ENCODE results near the gene CCNB1IP1.

The CCNB1IP1 gene

GRCh38 chr14:20334017-20334416 is 938 bp upstream of the CCNB1IP1 start:
- Histone ChIP-seq H3K4me1 (ENCODE audit: insufficient read depth, poor library complexity, severe bottlenecking) (peaks cover 26% of the 10 kb centered on the region), H3K4me3 (ENCODE audit: severe bottlenecking) (no peak overlapping the region), H3K27ac (ENCODE audit: poor library complexity, severe bottlenecking) (no peak overlapping the region), H3K36me3 (ENCODE audit: low read depth) (peaks cover 25% of the 10 kb centered on the region), H3K9me3 (ENCODE audit: severe bottlenecking) (no peaks in the 10 kb centered on the region), H3K27me3 (ENCODE audit: insufficient read depth, poor library complexity, severe bottlenecking) (no peaks in the 10 kb centered on the region)
- no peak for DNase-seq (ENCODE audit: low spot score)
- no peak for ATAC-seq (ENCODE audit: low read depth)
- TF ChIP-seq CTCF (IDR thresholded peaks at IDR 0.05; ENCODE audit: poor library complexity, severe bottlenecking), result no peak

- Histone ChIP-seq H3K4me3 (ENCODE audit: severe bottlenecking) (peak overlapping the region; percentile 52), H3K36me3 (ENCODE audit: low read depth) (peaks cover 30% of the 10 kb centered on the region), H3K9me3 (ENCODE audit: severe bottlenecking) (no peaks in the 10 kb centered on the region), H3K27me3 (ENCODE audit: insufficient read depth, poor library complexity, severe bottlenecking) (no peaks in the 10 kb centered on the region), H3K27ac (ENCODE audit: poor library complexity, severe bottlenecking) (peak overlapping the region; percentile 67), H3K4me1 (ENCODE audit: insufficient read depth, poor library complexity, severe bottlenecking) (peaks cover 31% of the 10 kb centered on the region)
- ATAC-seq (ENCODE audit: low read depth) (0 out of 3 replicates have a peak, but pooled peaks have one; percentile 2), DNase-seq (ENCODE audit: low spot score) (no peak)
- no peak for TF ChIP-seq CTCF (IDR thresholded peaks at IDR 0.05; ENCODE audit: poor library complexity, severe bottlenecking)
These were observed 389 bp upstream of the CCNB1IP1 start for GRCh38 chr14:20333494-20333841.

GRCh38 chr14:20332431-20332787 is 670 bp downstream of the CCNB1IP1 start:
- Histone ChIP-seq H3K36me3 (ENCODE audit: low read depth) (peaks cover 41% of the 10 kb centered on the region), H3K4me3 (ENCODE audit: severe bottlenecking) (peak overlapping the region; percentile 52), H3K27me3 (ENCODE audit: insufficient read depth, poor library complexity, severe bottlenecking) (no peaks in the 10 kb centered on the region), H3K9me3 (ENCODE audit: severe bottlenecking) (no peaks in the 10 kb centered on the region), H3K27ac (ENCODE audit: poor library complexity, severe bottlenecking) (peak overlapping the region; percentile 67), H3K4me1 (ENCODE audit: insufficient read depth, poor library complexity, severe bottlenecking) (peaks cover 35% of the 10 kb centered on the region)
- no peak for TF ChIP-seq CTCF (IDR thresholded peaks at IDR 0.05; ENCODE audit: poor library complexity, severe bottlenecking)
- no peak for ATAC-seq (ENCODE audit: low read depth)
- no peak for DNase-seq (ENCODE audit: low spot score)

- H3K27ac ChIP-seq (ENCODE audit: poor library complexity, severe bottlenecking), result no peak overlapping the region
- DNase-seq (ENCODE audit: low spot score), result no peak
- ATAC-seq (ENCODE audit: low read depth), result no peak
- H3K4me1 ChIP-seq (ENCODE audit: insufficient read depth, poor library complexity, severe bottlenecking), result peaks cover 36% of the 10 kb centered on the region
- peaks cover 53% of the 10 kb centered on the region for H3K36me3 ChIP-seq (ENCODE audit: low read depth)
- H3K9me3 ChIP-seq (ENCODE audit: severe bottlenecking), result no peaks in the 10 kb centered on the region
- no peaks in the 10 kb centered on the region for H3K27me3 ChIP-seq (ENCODE audit: insufficient read depth, poor library complexity, severe bottlenecking)
- TF ChIP-seq CTCF (IDR thresholded peaks at IDR 0.05; ENCODE audit: poor library complexity, severe bottlenecking), result no peak
- peak overlapping the region; percentile 1 for H3K4me3 ChIP-seq (ENCODE audit: severe bottlenecking)
These were observed 1.9 kb downstream of the CCNB1IP1 start for GRCh38 chr14:20331053-20331613.

GRCh38 chr14:20329355-20329754 is 3.7 kb downstream of the CCNB1IP1 start:
- peaks cover 33% of the 10 kb centered on the region for H3K4me1 ChIP-seq (ENCODE audit: insufficient read depth, poor library complexity, severe bottlenecking)
- ATAC-seq (ENCODE audit: low read depth) (no peak), DNase-seq (ENCODE audit: low spot score) (no peak)
- no peaks in the 10 kb centered on the region for H3K9me3 ChIP-seq (ENCODE audit: severe bottlenecking)
- H3K27me3 ChIP-seq (ENCODE audit: insufficient read depth, poor library complexity, severe bottlenecking), result no peaks in the 10 kb centered on the region
- peaks cover 71% of the 10 kb centered on the region for H3K36me3 ChIP-seq (ENCODE audit: low read depth)
- peak overlapping the region; percentile 30 for H3K27ac ChIP-seq (ENCODE audit: poor library complexity, severe bottlenecking)
- H3K4me3 ChIP-seq (ENCODE audit: severe bottlenecking), result no peak overlapping the region
- TF ChIP-seq CTCF (IDR thresholded peaks at IDR 0.05; ENCODE audit: poor library complexity, severe bottlenecking), result no peak

All from RWPE2 (cell line).